Lower leg skin (tissue), 4 donors: Measurements from ENCODE around the gene SHROOM3. TPM values are rescaled to one million over a fixed set of nuclear protein-coding genes. Genes with fewer than 3 reads are reported as not detected.

Experiments used
- DNase-seq, 2 donors: peaks; one replicate each; pipeline ENCODE4 v3.0.0-alpha.2; 2019; ENCODE audit warnings: low spot score in 2 of 2
- H3K4me3 ChIP-seq: fragments of 200-600 bp; sonication (generic); 2 replicates; pipeline ENCODE4 v1.5.1; 2017; ENCODE audit warnings: mild to moderate bottlenecking, low read depth; ENCODE audit not compliant: poor library complexity, severe bottlenecking
- POLR2A ChIP-seq, 2 donors: fragments of 450-650 bp; IDR thresholded peaks; one replicate each; pipeline ENCODE4 v1.6.1; 2016 to 2017; ENCODE audit warnings: antibody characterized with exemption in 2 of 2, mild to moderate bottlenecking in 1 of 2, moderate library complexity in 1 of 2
- whole genome bisulfite sequencing, 2 donors: methylation state at CpG; one replicate each; pipeline ENCODE4 v1.1.5; 2018; 5-methylcytosine and 5-hydroxymethylcytosine counted together
- intact Hi-C: fragments of 100-400 bp; cut with DNase I; formaldehyde crosslinking; loops from one replicate; pipeline ENCODE4 v1.15.0; 2023; ENCODE audit warnings: low total_unique reads
- total RNA-seq, 4 donors: library from RNA; depleted of rRNA; stranded (reverse); fragments of >200 nt; gene quantifications; one replicate each; pipeline ENCODE4 v1.1.0, GENCODE V29; 2016
- TF ChIP-seq, protein P1 (sequence below), 3 donors: fragments of 450-650 bp; IDR thresholded peaks; one replicate each; pipeline ENCODE4 v1.5.1; 2016; ENCODE audit warnings: antibody characterized with exemption in 3 of 3, mild to moderate bottlenecking in 3 of 3, moderate library complexity in 2 of 3

The SHROOM3 gene
- total RNA-seq, 4 donors from 2014 or later: 37.7 to 88.8 (median 44.0) TPM

DNA sequence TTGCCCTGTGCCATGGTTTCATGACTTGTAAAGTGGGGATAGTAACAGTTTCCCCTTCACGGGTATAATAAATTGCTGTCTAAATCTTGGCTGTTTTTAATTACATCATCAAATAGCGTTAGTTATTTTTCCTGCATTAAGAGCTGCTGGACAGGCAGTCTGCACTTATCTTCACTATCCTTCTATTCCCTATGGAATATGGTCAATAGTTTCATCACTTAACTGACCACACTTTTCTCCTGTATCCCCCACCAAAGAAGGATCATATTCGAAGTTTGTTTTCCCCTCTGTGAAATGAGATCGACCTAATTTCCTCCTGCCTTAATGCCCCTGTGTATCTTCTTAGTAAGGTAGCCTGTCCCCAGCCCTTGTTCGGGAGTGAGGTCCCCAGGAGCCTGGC is 133.2 kb downstream of the SHROOM3 start:
- intact Hi-C loops: no loop called here
- 73 to 76% methylated on average over 5 of the region's 5 CpGs for WGBS, 2 donors
- no peak for TF ChIP-seq POLR2A (IDR thresholded peaks at IDR 0.05)
- TF ChIP-seq, protein P1, sequence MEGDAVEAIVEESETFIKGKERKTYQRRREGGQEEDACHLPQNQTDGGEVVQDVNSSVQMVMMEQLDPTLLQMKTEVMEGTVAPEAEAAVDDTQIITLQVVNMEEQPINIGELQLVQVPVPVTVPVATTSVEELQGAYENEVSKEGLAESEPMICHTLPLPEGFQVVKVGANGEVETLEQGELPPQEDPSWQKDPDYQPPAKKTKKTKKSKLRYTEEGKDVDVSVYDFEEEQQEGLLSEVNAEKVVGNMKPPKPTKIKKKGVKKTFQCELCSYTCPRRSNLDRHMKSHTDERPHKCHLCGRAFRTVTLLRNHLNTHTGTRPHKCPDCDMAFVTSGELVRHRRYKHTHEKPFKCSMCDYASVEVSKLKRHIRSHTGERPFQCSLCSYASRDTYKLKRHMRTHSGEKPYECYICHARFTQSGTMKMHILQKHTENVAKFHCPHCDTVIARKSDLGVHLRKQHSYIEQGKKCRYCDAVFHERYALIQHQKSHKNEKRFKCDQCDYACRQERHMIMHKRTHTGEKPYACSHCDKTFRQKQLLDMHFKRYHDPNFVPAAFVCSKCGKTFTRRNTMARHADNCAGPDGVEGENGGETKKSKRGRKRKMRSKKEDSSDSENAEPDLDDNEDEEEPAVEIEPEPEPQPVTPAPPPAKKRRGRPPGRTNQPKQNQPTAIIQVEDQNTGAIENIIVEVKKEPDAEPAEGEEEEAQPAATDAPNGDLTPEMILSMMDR (IDR thresholded peaks at IDR 0.05): no peak
- no peak for DNase-seq
- H3K4me3 ChIP-seq: no peak overlapping the region

DNA sequence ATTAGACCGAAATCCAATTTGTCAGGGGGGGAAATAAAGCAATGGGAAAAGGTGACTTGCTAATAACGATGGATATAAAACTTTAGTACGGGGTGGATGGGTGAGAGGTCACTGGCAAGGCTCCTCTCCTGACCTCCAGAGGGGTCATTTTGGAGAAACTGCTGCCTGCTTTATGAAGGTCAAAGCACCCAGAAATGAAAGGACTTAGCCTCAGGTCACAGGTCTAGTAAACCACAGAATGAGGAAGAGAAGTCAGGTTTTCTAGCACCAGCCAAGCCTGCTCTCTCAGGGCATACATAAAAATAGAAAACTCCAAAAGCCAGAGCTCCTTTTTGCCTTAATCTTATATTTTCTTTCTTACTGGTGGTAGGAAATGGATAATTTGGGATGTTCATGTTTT is 134.2 kb downstream of the SHROOM3 start:
- H3K4me3 ChIP-seq: no peak overlapping the region
- WGBS, 2 donors: 76 to 86% methylated on average over 3 of the region's 3 CpGs
- DNase-seq: no peak
- TF ChIP-seq, protein P1 (IDR thresholded peaks at IDR 0.05): no peak
- intact Hi-C loops: no loop called here

DNA sequence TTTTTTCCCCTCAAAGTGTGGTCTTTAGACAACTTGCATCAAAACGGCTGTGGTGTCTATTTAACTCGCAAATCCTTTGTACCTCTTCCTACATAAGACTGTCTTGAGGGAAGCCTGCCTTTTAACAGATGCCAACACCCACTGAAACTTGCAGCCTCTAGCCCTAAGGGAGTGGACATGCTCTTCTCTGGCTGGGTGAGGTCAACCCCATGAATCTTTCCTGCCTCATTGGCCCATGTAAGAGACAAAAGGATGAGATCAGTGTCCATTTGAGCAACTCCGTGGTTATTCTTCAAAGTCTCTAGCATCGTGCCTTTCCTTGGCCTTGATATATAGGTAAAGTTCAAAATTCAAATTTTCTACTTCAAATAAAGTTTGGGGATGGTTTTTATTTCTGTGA is 134.7 kb downstream of the SHROOM3 start:
- WGBS, 2 donors: 67 to 75% methylated on average over 4 of the region's 4 CpGs
- TF ChIP-seq POLR2A (IDR thresholded peaks at IDR 0.05): no peak
- TF ChIP-seq, protein P1 (IDR thresholded peaks at IDR 0.05): no peak
- H3K4me3 ChIP-seq: no peak overlapping the region
- intact Hi-C loops: no loop called here
- DNase-seq: no peak

DNA sequence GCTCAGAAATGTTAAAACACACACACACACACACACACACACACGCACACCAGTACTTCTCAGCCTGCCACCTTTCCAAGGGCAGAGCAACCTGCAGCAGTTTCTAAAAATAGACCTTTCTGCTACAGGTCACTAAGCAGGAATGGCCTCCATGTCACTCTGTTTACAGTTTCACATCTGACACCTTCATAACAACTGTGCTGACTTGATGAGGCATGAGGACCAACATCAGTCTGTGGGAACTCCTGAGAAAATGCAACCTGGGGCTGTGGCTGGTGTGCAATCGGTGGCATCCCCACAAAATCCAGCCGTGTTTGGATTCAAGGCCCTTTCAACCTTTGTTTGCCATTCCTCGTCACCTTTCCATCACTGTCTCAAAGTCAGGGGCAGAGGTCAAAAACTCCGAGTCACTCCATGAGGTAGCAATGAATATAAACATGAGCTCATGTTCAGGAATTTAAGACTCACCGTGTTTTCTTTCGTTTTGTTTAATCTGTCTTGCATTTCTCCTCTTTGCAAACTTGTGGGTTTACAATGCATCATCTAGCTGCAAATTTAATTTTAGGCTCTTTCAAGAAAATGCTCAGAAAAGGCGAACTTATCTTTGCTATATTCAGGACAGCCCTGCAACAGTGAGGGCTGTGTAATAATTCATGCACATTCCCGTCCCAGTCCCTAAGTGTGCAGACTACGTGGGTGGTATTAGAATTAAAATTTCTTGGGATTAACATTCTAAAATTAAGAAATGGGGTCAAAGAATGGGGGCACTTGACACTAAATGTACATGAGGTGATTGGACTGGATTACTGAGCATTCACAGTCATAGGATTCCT is 135.3 kb downstream of the SHROOM3 start:
- intact Hi-C loops: no loop called here
- DNase-seq: no peak
- H3K4me3 ChIP-seq: no peak overlapping the region
- TF ChIP-seq POLR2A (IDR thresholded peaks at IDR 0.05): no peak
- TF ChIP-seq, protein P1 (IDR thresholded peaks at IDR 0.05): no peak
- 84 to 88% methylated on average over 10 of the region's 10 CpGs for WGBS, 2 donors

DNA sequence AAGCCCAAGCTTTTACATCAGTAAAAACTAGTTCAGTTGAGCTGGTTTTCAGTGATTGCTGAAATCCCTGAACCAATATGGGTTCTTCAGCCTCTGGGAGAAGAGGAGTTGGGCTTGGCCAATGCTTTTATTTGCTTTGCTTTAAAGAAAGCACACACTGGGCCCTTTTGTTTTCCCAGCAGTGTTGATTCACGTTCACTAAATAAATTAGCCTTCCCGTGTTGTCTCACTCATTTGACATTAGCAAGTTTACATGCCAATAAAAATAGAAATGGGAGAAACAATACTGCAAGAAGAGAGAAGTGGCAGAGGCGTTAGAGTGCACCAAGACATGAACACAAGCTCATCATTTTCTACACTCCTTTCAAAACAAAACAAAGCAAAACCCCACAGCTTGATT is 136.2 kb downstream of the SHROOM3 start:
- no peak for TF ChIP-seq POLR2A (IDR thresholded peaks at IDR 0.05)
- TF ChIP-seq, protein P1 (IDR thresholded peaks at IDR 0.05): no peak
- intact Hi-C loops: no loop called here
- 60 to 79% methylated on average over 3 of the region's 3 CpGs for WGBS, 2 donors
- H3K4me3 ChIP-seq: no peak overlapping the region
- no peak for DNase-seq

DNA sequence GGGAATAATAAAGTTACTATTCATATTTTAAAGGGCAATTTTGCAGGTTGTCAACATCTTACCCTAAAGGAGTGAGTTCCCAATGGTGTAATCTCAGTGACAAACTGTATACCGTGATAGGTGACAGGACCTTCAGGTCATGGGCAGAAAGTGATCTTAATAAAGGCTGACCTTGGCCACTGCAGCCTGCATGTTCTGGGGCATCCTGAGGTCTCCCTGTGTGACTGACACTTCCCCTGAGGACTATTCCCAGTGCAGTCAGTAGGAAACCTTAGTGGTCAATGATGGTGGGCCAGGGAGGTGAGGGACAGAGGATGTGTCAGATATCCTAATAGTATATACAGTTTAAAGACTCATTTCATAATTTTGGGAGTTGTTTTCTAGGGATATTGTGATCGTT is 137.2 kb downstream of the SHROOM3 start:
- intact Hi-C loops: no loop called here
- no peak overlapping the region for H3K4me3 ChIP-seq
- no peak for DNase-seq
- TF ChIP-seq, protein P1 (IDR thresholded peaks at IDR 0.05): no peak
- TF ChIP-seq POLR2A (IDR thresholded peaks at IDR 0.05): no peak
- WGBS, 2 donors: 87 to 89% methylated on average over 2 of the region's 2 CpGs
